ENCODE data around the gene RHOV.

RHOV gene

GRCh38 chr15:40902605-40903561, 28.8 kb upstream of the RHOV start:
- DNase-seq: peak; percentile 82

- no peak for DNase-seq
Observed at GRCh38 chr15:40901053-40901443, 27.0 kb upstream of the RHOV start.

GRCh38 chr15:40900256-40901052, 26.4 kb upstream of the RHOV start:
- no peak for DNase-seq

GRCh38 chr15:40899536-40900207, 25.6 kb upstream of the RHOV start:
- DNase-seq: no peak

GRCh38 chr15:40894681-40895448, 20.8 kb upstream of the RHOV start:
- peak; percentile 35 for DNase-seq

- DNase-seq: peak; percentile 63
Observed at GRCh38 chr15:40893733-40894680, 20.0 kb upstream of the RHOV start, which contains the start of gene VPS18. Gene VPS18, plus strand, starts transcription at chr15:40894450. Its CDS starts 319 bp downstream, at chr15:40894769.

GRCh38 chr15:40893019-40893670, 19.1 kb upstream of the RHOV start:
- DNase-seq: no peak

- DNase-seq: no peak
Observed at GRCh38 chr15:40892447-40893012, 18.5 kb upstream of the RHOV start.

GRCh38 chr15:40891810-40892446, 17.9 kb upstream of the RHOV start:
- DNase-seq: no peak

- DNase-seq: no peak
Observed at GRCh38 chr15:40891138-40891537, 17.1 kb upstream of the RHOV start.

GRCh38 chr15:40889112-40889511, 15.1 kb upstream of the RHOV start:
- DNase-seq: no peak

- DNase-seq: no peak
Observed at GRCh38 chr15:40886586-40886985, 12.6 kb upstream of the RHOV start.

GRCh38 chr15:40881351-40881750, 7.3 kb upstream of the RHOV start:
- no peak for DNase-seq

GRCh38 chr15:40879609-40880008, 5.6 kb upstream of the RHOV start:
- DNase-seq: no peak

- DNase-seq: no peak
Observed at GRCh38 chr15:40878785-40879184, 4.8 kb upstream of the RHOV start.

- no peak for DNase-seq
Observed at GRCh38 chr15:40877694-40878093, 3.7 kb upstream of the RHOV start.

- DNase-seq: no peak
Observed at GRCh38 chr15:40875991-40876730, 2.1 kb upstream of the RHOV start.

GRCh38 chr15:40872791-40873693, 992 bp downstream of the RHOV start:
- DNase-seq: no peak
